Measurements from ENCODE around the gene CRACR2A.

GRCh38 chr12:3685830-3686229 is 67.1 kb downstream of the CRACR2A start:
- no peak for TF ChIP-seq CTCF (IDR thresholded peaks at IDR 0.05)
- TF ChIP-seq POLR2AphosphoS5 (IDR thresholded peaks at IDR 0.05): no peak
- no peak for TF ChIP-seq POLR2A (IDR thresholded peaks at IDR 0.05)

Data from upper lobe of left lung (tissue), 4 donors.